Measurements from ENCODE around the gene ZBTB34. TPM values are rescaled to one million over a fixed set of nuclear protein-coding genes. Genes with fewer than 3 reads are reported as not detected.
"Not testable (repeated sequence)": the region's sequence is repeated elsewhere in the genome, so short reads cannot be mapped to it uniquely, and the experiment has no call there.

The ZBTB34 gene, protein sequence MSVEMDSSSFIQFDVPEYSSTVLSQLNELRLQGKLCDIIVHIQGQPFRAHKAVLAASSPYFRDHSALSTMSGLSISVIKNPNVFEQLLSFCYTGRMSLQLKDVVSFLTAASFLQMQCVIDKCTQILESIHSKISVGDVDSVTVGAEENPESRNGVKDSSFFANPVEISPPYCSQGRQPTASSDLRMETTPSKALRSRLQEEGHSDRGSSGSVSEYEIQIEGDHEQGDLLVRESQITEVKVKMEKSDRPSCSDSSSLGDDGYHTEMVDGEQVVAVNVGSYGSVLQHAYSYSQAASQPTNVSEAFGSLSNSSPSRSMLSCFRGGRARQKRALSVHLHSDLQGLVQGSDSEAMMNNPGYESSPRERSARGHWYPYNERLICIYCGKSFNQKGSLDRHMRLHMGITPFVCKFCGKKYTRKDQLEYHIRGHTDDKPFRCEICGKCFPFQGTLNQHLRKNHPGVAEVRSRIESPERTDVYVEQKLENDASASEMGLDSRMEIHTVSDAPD
- 1 to 10 TPM; 5.0 to 7.8 TPM for total RNA-seq

DNA sequence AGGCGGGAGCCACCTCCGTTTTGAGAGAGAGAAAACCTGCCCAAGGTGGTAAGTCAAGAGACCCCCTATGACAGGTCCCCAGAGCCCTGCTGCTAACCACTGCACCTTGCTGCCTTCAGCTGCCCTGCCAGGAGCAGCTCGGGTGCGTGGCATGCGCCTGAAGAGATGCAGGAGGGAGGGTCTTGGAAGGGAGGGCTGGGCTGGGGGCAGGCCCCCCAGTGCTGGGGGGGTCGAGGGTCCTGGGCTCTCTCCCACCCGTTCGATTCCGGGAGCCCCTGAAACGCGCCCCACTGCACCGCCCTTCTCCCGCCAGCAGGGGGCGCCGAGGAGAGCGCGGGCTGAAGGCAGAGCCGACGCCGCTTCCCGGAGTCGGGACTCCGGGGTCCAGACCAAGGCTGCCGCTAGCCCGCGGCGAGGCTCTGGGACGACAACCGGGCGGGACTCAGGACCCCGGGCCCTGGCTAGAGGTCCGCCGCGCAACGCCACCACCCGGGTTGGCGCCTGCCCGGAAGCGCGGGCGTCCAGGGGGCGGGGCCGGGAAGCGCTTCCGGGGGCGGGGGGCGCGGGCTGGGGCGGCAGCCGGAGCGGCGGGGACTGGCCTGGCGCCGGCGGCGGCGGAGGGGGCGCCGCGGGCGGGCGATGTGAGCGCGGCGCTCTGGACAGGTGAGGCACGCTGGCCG lies at the start of gene ZBTB34:
Gene ZBTB34 (plus strand): TSS at position 563 of the 680 bp plus-strand sequence. CDS start 18,761 bp downstream, outside the sequence.
- peak; percentile 85 for ATAC-seq (replicated peaks)
- Mint-ChIP-seq H3K4me3 (peak within 1 kb of the TSS; percentile 81), H3K27me3 (peaks cover 5% of the 10 kb centered on the region), H3K4me1 (peaks cover 14% of the 10 kb centered on the region), H3K27ac (peak within 1 kb of the TSS; percentile 77), H3K9me3 (no peaks in the 10 kb centered on the region), H3K36me3 (ENCODE audit: low read depth) (peaks cover 6% of the 10 kb centered on the region)

DNA sequence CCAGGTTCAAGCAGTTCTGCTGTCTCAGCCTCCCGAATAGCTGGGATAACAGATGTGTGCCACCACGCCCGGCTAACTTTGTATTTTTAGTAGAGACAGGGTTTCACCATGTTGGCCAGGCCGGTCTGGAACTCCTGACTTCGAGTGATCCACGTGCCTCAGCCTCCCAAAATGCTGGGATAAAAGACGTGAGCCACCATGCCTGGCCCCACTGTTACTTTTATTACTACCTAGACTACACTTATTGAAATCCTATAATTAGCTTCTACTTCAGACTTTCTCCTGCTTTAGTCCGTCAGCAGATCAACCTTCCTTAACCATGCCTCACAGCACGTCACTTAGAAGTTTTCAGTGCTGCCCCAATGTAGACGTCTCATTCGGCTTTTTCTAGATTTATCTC lies 47.4 kb upstream of the ZBTB34 start:
- H3K36me3 Mint-ChIP-seq (ENCODE audit: low read depth): peaks cover 95% of the 10 kb centered on the region
- peaks cover 26% of the 10 kb centered on the region for H3K4me1 Mint-ChIP-seq
- no peak overlapping the region for H3K27ac Mint-ChIP-seq
- H3K27me3 Mint-ChIP-seq: no peaks in the 10 kb centered on the region
- no peaks in the 10 kb centered on the region for H3K9me3 Mint-ChIP-seq
- H3K4me3 Mint-ChIP-seq: no peak overlapping the region
- ATAC-seq (replicated peaks): no peak

DNA sequence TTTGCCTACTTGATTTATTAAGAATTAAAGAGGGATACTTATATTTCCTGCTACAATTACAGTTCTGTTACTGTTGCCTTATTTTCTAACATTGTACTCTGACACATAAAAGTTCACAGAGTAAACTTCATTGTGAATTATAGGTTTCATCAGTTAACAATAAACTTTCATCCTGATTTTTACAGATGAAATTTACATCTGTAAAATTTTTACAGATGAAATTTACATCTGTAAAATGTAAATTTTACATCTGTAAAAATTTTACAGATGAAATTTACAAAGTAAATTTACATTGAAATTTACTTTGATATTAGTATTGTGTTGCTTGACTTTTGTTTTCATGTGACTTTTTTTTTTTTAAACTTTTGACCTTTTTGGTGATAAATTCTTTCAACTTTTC lies 46.3 kb upstream of the ZBTB34 start:
- no peak overlapping the region for H3K27ac Mint-ChIP-seq
- no peaks in the 10 kb centered on the region for H3K27me3 Mint-ChIP-seq
- H3K36me3 Mint-ChIP-seq (ENCODE audit: low read depth): peaks cover 99% of the 10 kb centered on the region
- H3K9me3 Mint-ChIP-seq: no peaks in the 10 kb centered on the region
- H3K4me3 Mint-ChIP-seq: no peak overlapping the region
- no peak for ATAC-seq (replicated peaks)
- peaks cover 31% of the 10 kb centered on the region for H3K4me1 Mint-ChIP-seq

DNA sequence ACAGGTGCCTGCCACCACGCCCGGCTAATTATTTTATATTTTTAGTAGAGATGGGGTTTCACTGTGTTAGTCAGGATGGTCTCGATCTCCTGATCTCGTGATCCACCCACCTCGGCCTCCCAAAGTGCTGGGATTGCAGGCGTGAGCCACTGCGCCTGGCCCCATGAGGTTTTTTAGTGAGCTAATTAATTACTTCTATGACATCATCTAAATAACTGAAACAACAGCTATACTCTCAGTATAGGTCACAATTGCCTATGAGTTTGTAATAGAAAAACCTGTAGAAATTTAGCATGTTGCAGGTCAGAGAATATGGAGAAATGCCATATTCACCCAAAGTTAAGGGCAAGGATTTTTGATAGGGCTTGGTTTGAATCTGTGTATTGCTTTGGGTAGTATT lies 42.8 kb upstream of the ZBTB34 start:
- Mint-ChIP-seq H3K4me1 (peaks cover 40% of the 10 kb centered on the region), H3K36me3 (ENCODE audit: low read depth) (peaks cover 96% of the 10 kb centered on the region)
- H3K27me3 Mint-ChIP-seq; H3K9me3 Mint-ChIP-seq; H3K27ac Mint-ChIP-seq; H3K4me3 Mint-ChIP-seq; ATAC-seq (replicated peaks): not testable (repeated sequence)

DNA sequence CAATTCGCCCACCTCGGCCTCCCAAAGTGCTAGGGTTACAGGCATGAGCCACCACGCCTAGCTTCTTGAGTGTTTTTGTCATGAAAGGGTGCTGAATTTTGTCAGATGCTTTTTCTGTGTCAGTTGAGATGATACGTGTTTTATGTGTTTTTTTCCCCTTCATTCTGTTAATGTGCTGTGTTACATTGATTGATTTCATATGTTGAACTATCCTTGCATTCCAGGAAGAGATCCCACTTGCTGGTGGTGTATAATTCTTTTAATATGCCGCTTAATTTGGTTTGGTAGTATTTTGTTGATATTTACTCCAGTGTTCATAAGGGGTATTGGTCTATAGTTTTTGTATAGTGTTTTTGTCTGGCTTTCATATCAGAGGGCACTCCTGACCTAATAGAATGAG lies 42.0 kb upstream of the ZBTB34 start:
- Mint-ChIP-seq H3K4me1 (peaks cover 35% of the 10 kb centered on the region), H3K9me3 (no peaks in the 10 kb centered on the region), H3K36me3 (ENCODE audit: low read depth) (peaks cover 95% of the 10 kb centered on the region), H3K4me3 (no peak overlapping the region), H3K27ac (no peak overlapping the region), H3K27me3 (no peaks in the 10 kb centered on the region)
- no peak for ATAC-seq (replicated peaks)

DNA sequence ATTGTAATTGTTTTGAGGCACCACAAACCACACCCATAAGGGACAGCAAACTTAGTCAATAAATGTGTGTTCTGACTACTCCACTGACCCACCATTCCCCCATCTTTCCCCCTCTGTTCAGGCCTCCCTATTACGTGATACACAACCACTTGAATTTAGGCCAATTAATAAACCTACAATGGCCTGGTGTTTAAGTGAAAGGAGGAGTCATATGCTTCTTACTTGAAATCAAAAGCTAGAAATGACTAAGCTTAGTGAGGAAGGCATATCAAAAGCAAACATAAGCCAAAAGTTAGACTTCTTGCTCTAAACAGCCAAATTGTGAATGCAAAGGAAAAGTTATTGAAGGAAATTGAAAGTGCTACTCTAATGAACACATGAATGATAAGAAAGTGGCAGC lies 41.0 kb upstream of the ZBTB34 start:
- H3K4me1 Mint-ChIP-seq: peaks cover 35% of the 10 kb centered on the region
- peak overlapping the region; percentile 30 for H3K4me3 Mint-ChIP-seq
- H3K27me3 Mint-ChIP-seq: no peaks in the 10 kb centered on the region
- ATAC-seq (replicated peaks): peak; percentile 95
- peaks cover 94% of the 10 kb centered on the region for H3K36me3 Mint-ChIP-seq (ENCODE audit: low read depth)
- H3K9me3 Mint-ChIP-seq: no peaks in the 10 kb centered on the region
- peak overlapping the region; percentile 47 for H3K27ac Mint-ChIP-seq

DNA sequence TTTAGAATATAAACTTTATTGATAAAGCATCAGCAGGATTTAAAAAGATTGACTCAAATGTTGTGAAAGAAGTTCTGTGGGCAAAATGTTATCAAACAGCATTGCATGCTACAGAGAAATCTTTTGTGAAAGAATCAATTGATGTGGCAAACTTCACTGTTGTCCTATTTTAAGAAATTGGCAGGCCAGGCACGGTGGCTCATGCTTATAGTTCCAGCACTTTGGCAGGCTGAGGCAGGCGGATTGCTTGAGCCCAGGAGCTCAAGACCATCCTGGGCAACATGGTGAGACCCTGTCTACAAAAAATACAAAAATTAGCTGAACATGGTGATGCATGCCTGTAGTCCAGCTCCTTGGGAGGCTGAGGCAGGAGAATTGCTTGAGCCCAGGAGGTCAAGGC lies 38.2 kb upstream of the ZBTB34 start:
- Mint-ChIP-seq H3K4me3 (no peak overlapping the region), H3K4me1 (peaks cover 34% of the 10 kb centered on the region), H3K36me3 (ENCODE audit: low read depth) (peaks cover 90% of the 10 kb centered on the region), H3K27ac (no peak overlapping the region), H3K9me3 (no peaks in the 10 kb centered on the region), H3K27me3 (no peaks in the 10 kb centered on the region)
- ATAC-seq (replicated peaks): no peak

DNA sequence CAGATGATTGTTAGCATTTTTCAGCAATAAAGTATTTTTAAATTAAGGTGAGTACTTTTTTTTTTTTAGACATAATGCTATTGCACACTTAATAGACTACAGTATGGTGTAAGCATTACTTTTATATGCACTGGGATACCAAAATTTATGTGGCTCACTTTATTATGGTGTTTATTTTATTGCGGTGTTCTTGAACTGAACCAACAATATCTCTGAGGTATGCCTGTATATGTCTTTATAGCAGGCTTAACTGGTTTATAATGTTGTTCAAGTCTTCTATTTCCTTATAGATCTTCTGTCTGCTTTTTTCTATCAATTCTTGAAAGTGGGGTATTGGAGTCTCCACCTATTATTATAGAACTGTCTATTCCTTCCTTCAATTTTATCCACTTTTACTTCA lies 37.6 kb upstream of the ZBTB34 start:
- Mint-ChIP-seq H3K36me3 (ENCODE audit: low read depth) (peaks cover 85% of the 10 kb centered on the region), H3K27ac (no peak overlapping the region), H3K9me3 (no peaks in the 10 kb centered on the region), H3K27me3 (no peaks in the 10 kb centered on the region), H3K4me3 (no peak overlapping the region), H3K4me1 (peaks cover 34% of the 10 kb centered on the region)
- ATAC-seq (replicated peaks): no peak

DNA sequence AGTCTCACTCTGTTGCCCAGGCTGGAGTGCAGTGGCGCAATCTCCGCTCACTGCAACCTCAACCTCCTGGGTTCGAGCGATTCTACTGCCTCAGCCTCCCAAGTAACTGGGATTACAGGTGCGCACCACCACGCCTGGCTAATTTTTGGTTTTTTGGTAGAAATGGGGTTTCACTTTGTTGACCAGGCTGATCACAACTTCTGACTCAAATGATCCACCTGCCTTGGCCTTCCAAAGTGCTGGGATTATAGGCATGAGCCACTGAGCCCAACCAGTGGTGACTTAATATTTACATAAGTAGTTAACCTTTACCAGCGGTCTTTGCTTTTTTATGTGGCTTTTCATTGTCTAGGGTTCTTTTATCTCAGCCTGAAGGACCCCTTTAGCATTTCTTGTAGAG lies 36.4 kb upstream of the ZBTB34 start:
- not testable (repeated sequence) for H3K9me3 Mint-ChIP-seq; H3K27me3 Mint-ChIP-seq; H3K27ac Mint-ChIP-seq; ATAC-seq (replicated peaks); H3K4me3 Mint-ChIP-seq
- Mint-ChIP-seq H3K36me3 (ENCODE audit: low read depth) (peaks cover 79% of the 10 kb centered on the region), H3K4me1 (peaks cover 29% of the 10 kb centered on the region)

DNA sequence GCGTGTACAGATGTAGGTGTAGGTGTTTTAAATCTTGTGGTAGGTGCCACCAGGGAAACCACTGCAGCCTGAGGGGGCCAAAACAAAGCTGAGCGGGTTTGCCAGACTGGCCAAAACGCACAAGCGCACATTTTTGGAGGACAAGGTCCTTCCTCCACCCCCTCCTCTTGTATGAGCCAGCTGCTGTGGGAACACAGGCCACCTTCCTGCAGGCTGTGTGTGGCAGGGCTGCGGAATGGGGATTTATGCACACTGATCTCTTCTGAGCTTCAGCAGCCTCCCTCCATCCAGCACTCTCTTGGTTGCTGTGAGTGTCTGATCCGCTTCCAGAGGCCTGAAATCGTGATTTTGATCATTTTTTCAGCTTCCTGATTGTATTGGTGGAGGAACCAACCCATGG lies 33.2 kb upstream of the ZBTB34 start:
- H3K4me1 Mint-ChIP-seq: peaks cover 19% of the 10 kb centered on the region
- H3K27me3 Mint-ChIP-seq: no peaks in the 10 kb centered on the region
- peaks cover 79% of the 10 kb centered on the region for H3K36me3 Mint-ChIP-seq (ENCODE audit: low read depth)
- no peak for ATAC-seq (replicated peaks)
- no peak overlapping the region for H3K27ac Mint-ChIP-seq
- no peaks in the 10 kb centered on the region for H3K9me3 Mint-ChIP-seq
- no peak overlapping the region for H3K4me3 Mint-ChIP-seq

DNA sequence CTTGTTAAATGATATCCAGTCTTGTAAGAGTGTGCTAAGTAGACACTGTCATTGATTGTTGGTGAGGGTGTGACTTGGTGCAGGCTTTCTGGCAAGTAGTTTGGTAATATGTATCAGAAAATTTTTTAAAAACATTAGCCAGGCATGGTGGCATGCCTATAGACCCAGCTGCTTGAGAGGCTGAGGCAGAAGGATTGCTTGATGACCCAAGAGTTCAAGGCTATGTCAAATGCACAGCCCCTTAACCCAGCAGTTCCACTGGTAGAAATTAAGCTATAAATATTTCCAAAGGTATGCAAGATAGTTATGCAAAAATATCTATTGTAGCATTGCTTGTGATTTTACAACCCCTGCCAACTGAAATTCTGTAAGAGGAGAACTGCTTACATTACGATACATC lies 31.4 kb upstream of the ZBTB34 start:
- Mint-ChIP-seq H3K36me3 (ENCODE audit: low read depth) (peaks cover 82% of the 10 kb centered on the region), H3K4me1 (peaks cover 19% of the 10 kb centered on the region), H3K27ac (no peak overlapping the region), H3K27me3 (no peaks in the 10 kb centered on the region), H3K4me3 (no peak overlapping the region), H3K9me3 (no peaks in the 10 kb centered on the region)
- ATAC-seq (replicated peaks): no peak

DNA sequence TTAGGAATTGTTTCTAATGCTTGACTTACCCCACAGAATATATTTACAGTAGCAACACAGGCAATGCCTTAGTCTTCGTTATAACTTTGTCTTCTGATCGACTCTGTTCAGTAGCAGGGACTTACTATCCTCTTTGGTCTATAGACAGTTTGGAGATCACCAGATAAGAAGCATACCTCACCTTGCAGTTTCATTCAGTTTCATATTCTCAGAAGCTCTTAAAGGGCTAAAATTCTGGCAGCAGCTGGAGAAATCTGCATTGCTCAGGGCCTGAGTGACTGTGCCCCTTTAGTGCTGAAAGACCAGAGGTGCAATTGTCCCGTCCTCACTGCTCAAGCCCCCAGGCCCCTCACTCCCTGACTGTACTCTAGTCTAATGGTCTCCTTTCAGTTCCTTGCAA lies 29.6 kb upstream of the ZBTB34 start:
- no peak overlapping the region for H3K27ac Mint-ChIP-seq
- H3K9me3 Mint-ChIP-seq: no peaks in the 10 kb centered on the region
- H3K4me3 Mint-ChIP-seq: no peak overlapping the region
- no peak for ATAC-seq (replicated peaks)
- no peaks in the 10 kb centered on the region for H3K27me3 Mint-ChIP-seq
- H3K36me3 Mint-ChIP-seq (ENCODE audit: low read depth): peaks cover 83% of the 10 kb centered on the region
- peaks cover 17% of the 10 kb centered on the region for H3K4me1 Mint-ChIP-seq

DNA sequence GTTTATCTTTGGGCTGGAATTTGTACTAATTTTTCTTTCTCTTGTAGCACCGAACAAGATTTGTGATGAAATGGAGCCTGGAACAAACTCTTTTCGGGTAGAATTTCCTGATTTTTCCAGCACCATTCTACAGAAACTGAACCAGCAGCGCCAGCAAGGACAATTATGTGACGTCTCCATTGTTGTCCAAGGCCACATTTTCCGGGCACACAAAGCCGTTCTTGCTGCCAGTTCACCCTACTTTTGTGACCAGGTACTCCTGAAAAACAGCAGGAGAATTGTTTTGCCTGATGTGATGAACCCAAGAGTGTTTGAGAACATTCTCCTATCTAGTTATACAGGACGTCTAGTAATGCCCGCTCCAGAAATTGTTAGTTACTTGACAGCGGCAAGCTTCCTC lies 28.0 kb upstream of the ZBTB34 start:
- no peaks in the 10 kb centered on the region for H3K27me3 Mint-ChIP-seq
- H3K9me3 Mint-ChIP-seq: no peaks in the 10 kb centered on the region
- peaks cover 82% of the 10 kb centered on the region for H3K36me3 Mint-ChIP-seq (ENCODE audit: low read depth)
- H3K4me3 Mint-ChIP-seq: no peak overlapping the region
- peaks cover 16% of the 10 kb centered on the region for H3K4me1 Mint-ChIP-seq
- no peak overlapping the region for H3K27ac Mint-ChIP-seq
- no peak for ATAC-seq (replicated peaks)

DNA sequence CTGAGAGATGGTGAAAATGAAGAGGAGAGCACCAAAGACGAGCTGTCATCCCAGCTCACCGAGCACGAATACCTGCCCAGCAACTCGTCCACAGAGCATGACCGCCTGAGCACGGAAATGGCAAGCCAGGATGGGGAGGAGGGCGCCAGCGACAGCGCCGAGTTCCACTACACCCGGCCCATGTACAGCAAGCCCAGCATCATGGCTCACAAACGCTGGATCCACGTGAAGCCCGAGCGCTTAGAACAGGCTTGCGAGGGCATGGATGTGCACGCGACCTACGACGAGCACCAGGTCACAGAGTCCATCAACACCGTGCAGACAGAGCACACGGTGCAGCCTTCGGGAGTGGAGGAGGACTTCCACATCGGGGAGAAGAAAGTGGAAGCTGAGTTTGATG lies 27.4 kb upstream of the ZBTB34 start:
- Mint-ChIP-seq H3K36me3 (ENCODE audit: low read depth) (peaks cover 87% of the 10 kb centered on the region), H3K4me1 (peaks cover 16% of the 10 kb centered on the region), H3K27me3 (no peaks in the 10 kb centered on the region), H3K4me3 (no peak overlapping the region), H3K9me3 (no peaks in the 10 kb centered on the region), H3K27ac (no peak overlapping the region)
- ATAC-seq (replicated peaks): no peak

DNA sequence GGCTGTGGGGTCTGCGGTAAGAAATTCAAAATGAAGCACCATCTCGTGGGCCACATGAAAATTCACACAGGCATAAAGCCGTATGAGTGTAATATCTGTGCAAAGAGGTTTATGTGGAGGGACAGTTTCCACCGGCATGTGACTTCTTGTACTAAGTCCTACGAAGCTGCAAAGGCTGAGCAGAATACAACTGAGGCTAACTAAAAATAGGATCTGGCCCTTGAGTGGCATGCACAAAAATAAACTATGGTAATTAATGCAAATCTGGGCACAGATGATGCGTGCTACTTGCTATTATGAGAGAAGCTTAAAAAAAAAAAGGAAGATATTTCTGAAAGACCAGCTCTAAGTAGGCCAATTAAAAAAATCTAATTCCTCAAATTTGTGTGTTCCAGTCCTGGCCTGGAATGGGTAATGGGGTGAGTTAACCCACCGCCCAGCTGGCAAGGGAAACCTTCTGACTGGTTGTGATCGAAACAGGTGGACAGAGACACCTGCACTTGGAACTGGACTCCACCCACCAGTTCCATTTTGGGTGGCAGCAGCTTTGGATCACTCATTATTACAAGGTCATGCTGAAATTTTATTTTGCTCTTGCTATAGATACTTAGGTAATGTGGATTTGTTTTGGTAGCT lies 26.6 kb upstream of the ZBTB34 start:
- Mint-ChIP-seq H3K27me3 (no peaks in the 10 kb centered on the region), H3K9me3 (no peaks in the 10 kb centered on the region), H3K36me3 (ENCODE audit: low read depth) (peaks cover 92% of the 10 kb centered on the region), H3K4me1 (peaks cover 20% of the 10 kb centered on the region), H3K27ac (no peak overlapping the region), H3K4me3 (no peak overlapping the region)
- ATAC-seq (replicated peaks): no peak

Data from activated T-helper 17 cell treated with anti-CD3 and anti-CD28 coated beads, Interleukin-2, amount 50 U/mL, for 72 hours (primary cell).